CD4-positive, alpha-beta T cell treated with Interleukin-21 for 1 hour (primary cell): Measurements from ENCODE around the gene POLE.

ENCODE experiments used
- DNase-seq: peaks from one replicate; pipeline ENCODE4 v3.0.0-alpha.2; 2020

Gene POLE

DNA sequence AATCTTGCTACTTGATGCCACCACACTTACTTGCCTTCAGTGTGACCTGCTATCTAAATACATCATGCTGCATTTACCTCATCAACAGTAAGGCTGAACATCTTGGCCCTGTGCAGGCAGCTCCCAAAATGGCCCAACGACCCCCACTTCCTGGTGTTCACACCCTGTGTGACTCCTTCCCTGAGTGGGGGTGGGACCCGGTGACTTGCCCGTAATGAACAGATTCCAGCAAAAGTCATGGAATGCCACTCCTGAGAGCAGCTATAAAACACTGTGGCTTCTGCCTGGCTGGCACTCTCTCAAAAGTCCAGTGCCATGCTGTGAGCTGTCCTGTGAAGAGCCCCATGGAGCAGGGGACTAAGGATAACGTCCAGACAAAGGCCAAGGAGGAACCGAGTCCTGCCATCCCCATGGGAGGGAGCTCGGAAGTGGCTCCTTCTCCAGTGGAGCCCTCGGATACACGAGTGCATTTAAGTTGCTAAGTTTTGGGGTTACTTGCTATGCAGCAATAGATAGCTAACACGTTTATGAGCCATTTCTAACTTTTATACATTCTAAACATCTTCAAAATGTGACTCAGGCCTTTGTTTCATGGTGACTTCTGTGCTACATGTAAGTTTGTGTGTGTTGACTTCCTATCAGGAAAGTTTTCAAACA is 35.6 kb downstream of the POLE start:
- no peak for DNase-seq

DNA sequence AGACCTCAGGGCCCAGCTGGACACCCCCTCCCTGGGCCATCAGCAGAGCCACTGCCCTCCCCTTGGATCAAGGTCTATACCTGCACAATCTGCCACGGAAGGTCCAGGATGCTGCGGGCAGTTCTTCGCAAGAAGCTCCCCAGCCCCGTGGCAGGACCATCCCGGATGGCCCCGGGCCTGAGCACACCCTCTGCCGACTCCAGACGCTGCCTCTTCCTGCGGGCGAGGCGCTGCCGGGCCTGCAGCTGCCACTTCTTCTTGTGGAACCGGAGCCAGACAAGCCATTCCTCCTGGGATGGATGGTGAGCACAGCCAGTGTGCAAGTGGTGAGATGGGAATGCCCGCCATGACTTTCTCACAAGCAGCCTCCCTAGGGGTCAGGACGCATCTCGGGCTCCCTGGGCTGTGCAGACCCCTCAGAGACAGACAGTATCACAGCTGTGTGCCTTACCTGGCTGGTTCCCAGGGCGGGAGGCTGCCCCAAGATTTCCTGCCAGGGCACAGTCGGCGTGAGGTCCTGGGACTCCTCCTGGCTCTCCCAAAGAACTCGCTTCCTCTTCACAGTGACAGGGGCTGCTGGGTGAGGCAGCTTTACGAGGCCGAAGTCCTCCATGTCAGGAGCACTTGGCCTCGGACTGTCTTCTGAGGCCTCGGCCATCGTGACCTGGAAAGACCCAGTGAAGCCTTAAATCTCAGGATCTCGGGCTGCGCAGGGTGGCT is 37.8 kb downstream of the POLE start:
- no peak for DNase-seq

DNA sequence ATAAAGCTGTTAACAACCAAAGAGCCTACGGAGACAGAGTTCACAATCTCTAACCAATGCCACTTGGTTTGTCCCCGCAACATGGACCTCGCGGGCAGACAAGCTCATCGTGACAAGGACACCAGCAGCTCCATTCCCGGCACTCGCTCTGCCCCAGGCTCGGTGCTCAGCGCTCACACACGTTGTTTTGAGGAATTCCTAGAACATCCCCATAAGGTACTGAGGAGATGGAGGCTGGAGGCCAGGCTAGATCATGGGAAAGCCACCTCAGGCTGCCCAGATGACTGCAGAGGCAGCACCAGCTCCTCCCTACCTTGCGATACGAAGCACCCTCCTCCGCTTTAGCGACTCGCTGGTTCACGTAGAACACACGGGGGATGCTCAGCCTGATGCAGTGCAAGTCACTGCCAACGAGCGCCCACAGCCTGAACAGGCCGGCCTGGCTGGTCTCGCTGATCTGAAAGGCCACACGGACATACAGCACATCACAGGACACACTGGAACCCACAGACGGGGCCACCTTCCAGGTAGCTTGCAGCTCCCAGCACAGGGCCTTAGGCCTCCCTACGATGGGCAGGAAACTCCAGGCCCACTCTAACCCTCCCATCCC is 38.4 kb downstream of the POLE start:
- DNase-seq: no peak

DNA sequence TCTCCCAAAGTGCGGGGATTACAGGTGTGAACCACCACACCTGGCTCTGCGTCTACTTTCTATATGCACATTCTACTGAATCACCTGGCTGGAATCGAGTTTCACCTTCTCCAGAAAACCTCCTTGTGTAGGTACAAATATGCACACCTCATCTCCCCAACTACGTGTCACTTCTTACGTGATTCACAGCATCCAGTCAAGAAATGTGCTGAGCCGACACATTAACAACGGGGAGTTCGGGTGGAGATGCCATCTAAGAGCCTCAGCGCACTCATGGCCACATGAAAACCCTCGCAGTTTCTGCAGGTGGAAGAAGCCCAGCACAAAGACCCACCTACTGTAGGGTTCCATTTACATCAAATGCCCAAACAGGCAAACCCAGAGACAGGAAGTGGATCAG is 39.3 kb downstream of the POLE start:
- no peak for DNase-seq

DNA sequence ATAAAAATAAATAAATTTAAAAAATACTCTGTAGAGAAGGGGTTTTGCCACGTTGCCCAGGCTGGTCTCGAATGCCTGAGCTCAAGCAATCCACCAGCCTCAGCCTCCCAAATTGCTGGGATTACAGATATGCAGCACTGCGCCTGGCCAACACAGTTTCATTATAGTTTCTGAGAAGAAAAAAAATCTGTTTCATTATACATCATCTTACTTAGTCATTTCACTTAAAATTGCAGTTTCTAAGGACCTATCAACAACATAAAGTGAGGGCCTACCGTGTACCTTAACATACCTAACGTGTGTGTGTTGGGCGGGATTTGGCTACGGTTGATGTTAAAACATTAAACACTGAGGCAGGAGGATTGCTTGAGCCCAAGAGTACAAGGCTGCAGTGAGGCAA is 40.3 kb downstream of the POLE start:
- DNase-seq: no peak

DNA sequence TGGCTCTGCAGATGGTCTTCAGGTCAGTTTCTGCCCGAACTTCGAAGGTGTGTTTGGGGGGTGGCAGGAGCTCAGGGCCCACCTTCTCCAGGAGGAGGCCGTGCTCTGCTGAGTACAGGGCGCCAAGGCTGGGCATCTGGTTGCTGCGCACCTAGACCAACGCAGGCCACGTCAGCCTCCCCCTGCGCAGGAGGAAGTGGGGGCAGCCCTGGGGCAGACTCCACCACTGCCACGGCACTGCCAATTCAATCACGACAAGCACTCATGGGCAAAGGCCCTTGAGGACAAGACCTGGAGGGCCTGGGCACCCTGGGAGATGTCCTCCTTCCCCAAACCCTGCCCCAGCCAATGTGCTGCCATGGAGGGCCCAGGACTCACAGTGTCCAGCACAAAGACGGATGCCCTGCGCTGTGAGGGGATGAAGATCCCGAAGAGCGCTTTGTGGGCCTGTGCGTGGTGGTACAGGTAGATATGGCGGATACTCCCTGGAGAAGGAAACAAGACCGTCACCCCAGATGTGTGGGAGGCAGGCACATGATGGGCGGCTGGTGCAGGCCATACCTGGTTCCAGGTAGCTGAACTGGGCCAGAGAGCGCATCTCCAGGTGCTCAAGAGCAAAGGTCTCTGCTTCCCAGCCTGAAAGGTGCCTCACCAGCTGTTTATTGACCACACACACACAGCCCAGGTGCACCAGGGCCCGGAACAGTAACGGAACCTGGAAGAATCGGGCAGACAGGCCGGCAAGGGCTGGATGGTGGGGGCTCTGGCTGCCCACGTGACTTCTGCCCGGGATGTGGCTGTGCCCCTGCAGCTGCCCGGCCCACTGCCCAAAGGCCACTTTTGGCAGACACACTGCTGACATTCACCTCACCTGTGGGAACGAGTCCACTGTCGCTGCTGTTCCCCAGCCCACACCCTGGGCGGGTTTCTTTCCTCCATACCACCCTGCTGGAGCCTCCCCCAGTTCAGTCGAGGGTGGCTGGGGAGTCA is 44.0 kb downstream of the POLE start:
- DNase-seq: no peak

DNA sequence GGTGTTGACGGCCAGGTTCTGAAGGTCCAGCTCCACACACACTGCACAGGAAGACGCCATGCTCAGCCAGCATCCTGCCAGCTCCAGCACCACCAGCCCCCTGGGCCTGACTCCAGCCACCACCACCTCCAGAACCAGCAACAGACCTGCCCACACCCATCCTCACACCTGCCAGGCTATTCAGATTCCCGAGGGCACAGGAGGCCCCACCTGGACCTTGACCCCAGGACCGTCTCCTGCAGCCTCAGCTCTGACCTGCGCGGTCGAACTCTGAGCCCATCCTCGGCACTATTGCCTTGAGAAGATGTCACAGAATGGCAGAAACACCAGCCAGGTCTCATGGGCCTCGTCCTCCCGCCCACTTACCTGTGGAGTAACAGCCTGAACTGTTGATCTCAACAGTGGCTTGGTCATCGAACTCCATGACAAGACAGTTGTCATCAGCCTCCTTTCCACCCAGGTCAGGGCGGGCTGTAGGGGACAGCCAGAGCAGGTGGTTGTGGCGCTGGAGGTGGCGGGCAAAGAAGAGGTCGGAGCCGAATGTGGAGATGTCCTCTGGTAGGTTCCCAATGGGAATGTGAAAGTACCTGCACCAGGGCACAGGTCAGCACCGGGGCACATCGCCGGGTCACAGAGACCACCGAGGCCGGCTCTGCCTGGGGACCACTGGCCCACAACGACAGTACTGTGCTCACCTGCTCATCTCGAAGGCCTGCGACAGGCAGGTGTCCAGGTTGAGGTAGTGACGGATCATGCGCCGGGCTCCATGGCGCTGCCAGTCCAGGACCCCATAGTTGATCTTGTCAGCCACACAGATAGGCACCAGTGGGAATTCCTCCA is 45.1 kb downstream of the POLE start:
- no peak for DNase-seq

DNA sequence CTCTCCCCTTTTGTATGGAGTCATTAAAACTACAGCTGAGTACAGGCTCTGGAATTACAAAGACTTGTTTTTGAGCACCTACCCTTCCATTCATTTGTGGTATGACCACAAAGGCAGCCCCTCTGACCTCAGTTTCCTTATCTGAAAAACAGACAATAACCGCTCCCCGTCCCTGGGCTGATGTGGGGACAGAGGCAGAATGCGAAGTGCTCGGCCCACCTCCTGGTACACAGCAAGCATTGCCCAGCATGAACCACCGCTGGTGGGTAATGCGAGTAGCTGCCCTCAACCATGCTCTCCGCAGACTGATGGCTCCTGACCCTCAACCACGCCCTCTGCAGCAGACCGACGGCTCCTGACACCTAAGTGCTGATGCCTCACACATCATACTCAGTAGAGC is 46.2 kb downstream of the POLE start:
- no peak for DNase-seq

DNA sequence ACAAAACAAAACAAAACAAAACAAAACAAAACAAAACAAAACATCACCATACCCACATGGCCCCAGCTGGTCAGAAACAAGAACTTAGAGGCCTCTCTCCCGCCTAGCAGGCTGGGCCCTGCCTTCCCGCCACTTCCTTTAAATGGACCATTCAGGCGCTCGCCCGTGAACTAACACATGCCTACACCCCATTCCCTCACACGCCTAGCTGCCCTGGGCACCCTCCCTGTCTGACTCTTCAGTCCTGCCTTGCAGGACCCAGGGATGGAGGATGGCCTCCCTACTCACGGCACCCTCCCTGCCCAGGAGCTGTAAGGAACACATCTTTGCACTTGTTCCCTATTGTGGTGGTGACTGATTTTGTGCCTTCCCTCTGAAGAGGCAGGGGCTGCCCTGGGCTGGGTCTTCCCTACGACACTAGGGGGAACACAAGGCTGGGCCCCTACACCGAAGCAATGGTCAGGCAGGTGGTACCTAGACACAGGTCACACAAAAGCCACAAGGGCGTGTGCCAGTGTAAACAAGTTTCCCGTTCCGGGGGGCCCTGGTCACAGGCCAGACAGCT is 47.1 kb downstream of the POLE start:
- DNase-seq: no peak

DNA sequence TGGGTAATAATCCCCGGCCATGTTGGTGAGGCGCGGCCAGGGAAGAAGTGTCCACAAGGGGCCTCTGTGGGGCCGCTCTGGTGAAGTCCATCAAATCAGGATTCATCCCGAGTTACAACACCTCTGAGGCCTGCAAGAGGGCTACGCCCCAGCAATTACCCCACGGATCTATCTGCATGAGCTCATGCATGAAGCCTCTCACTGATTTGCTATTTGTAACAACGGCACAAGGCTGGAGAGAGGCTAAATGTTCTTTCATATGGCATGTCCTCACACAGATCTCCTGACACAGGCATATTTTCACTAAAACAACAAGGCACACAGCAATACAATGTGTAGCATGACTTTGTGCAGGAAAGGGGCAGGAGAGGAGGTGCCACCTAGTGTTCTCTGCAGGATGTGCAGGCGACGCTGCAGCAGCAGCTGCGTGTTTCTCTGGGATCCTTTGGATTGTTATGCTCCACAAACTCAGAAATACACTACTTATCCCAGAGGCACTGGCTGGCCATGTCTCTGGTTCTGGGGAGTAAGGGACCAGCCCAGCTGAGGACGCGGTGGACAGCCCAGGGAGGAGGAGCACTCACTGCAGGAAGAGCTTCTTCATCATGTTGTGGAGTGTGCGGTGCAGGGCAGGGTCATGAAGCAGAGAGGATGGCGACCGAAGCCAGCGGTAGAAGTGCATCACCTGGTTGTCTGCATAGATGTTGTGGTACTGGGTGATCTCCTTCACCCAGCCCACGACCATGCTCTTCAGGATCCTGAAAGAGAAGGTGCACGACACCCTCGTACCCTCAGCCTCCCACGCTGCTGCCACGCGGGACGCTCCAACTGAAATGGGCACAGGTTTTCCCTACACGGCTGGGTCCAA is 48.4 kb downstream of the POLE start:
- DNase-seq: no peak

DNA sequence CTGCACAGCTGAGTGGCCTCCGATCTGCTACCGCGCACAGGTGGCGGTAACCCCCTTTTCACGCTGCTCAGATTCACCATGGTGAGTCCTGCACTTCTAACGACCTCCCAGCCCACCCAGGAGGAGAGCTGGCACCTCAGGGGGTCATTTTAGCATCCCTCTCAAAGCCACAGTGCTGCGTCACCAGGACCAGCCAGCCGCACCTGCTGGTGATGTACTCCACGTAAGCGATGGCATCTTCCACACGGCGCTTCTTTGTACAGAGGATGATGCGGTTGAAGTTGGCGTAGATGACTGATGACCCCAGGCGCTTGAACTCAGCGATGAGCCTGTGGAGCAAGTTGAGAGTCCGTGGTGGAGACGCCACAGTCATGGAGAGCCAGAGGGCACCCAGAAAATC is 49.3 kb downstream of the POLE start:
- DNase-seq: no peak

DNA sequence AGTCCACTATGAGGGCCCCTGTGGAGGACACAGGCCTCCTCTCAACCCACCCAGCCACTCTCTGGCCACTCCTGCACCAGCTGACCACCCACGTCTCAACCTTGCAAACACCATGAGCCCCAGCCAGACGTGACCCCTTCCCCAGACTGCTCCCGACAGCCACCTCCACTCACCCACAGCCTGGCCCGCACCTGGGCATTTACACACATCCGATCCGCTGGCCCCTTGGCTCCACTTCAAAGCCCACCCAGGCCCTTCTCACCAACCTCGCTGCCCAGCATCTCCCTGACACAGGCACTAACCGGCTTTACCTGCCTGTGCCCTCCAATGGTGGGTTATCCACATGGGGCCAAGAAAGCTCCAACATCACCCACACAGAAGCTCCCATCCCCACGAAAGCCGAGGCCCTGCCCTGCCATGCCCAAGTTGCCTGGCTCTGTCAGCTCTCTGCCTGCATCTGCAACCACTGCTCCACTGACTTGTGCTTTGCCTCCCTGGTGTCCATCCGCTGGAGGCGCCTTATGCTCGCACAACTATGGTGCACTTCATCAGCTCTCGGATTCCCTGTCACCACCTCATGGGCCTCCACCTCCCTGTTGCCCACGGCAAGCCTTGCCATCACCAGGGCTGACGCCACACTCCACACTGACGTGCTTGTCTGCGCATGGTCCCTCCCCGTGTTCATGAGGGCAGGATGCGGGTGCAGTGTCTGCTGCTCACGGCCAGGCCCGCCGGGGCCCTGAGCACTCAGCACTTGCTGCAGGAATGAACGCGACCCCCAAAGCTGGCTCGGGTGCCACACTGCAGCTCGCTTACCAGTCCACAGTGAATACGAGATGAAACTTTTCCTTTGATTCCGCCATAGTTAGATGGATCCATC is 51.8 kb downstream of the POLE start:
- DNase-seq: no peak

DNA sequence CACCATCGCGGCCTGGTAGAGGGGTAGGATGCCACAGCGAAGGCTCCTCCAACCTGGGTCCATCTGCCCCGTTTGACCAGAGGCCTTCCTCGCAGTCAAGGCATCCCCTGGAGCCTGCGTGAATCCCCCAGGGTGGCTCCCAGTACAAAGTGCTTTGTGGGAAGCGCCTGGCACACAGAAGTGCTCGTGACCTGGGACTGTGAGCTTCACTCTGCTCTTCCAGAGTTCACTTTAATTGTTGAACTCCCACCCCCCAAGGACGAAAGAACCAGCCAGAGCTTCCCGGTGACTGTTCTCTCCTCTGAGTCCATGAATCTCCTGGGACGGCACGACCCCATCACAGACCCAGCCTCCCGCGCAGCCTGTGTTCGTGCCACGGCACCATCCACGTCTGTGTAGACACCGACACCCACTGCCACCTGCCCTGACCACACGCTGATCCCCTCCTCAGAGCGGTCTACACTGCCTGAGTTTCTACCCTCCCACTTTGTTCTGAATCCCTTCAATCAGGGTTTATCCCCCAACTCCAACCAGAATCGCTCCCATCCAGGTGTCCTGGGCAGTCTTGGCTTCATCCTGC is 52.6 kb downstream of the POLE start:
- DNase-seq: no peak

DNA sequence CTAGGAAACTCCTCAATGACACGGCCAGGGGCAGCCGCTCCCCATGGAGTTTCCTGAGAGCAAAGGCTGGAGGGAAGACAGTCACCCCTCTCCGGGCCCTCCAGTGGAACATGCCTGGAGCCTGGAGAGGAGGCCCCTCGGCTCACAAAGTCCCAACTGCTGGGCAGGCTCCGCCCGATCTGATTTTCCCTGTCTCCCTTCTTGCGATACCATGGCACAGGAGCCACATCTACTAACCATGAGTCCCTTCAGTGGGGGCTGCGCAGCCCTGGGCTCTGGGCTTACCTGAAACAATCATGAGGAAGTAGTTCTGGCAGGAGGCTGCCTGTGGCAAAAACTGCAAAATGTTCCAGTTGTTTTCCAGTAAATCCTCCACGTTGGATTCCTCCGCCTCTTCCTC is 53.2 kb downstream of the POLE start:
- no peak for DNase-seq

DNA sequence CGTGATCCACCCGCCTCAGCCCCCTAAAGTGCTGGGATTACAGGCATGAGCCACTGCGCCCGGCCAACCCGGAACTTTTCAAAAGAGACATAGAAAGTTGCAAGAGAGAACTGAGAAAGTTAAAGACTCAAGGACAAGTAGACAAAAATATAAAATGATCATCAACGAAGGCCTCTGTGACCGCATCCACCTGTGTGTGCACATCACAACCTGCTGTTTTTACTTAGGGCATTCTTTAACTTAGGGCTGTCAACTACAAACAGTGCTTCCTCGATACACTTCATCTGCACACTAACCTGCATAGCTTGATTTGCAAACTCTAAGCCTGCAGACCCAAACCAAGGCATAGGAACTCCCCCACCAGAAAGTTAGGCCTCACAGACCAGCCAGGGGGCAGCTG is 53.7 kb downstream of the POLE start:
- no peak for DNase-seq

DNA sequence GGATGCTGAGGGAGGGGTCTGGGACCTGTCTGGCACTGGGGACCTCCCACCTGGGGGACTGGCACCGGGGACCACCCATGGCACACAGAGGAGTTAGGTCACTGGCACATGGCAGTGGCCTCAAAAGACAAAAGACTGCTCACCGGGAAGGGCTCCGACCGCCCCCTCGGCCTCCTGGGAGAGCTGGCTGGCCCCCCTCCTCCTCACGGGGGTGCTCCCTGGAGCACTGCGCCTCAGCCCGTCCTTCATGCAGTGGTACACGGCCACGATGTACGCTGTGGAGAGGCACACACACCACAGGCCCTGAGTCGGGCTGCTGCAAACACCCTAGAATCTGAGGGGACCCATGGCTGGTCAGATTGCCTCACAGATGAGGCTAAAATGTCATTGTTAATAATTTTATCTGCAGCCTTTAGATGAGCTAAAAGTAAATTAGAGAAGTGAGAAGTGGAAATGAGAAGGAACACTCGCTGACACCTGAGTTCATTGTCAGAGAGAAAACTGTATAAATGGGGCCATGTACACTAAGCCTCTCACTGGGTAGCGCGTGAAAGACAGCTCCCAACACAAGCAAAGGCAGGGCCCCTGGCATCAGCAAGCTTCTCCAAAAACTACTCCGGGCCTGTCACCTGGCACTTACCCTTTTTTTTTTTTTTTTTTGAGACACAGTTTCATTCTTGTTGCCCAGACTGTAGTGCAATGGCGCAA is 54.5 kb downstream of the POLE start:
- no peak for DNase-seq

DNA sequence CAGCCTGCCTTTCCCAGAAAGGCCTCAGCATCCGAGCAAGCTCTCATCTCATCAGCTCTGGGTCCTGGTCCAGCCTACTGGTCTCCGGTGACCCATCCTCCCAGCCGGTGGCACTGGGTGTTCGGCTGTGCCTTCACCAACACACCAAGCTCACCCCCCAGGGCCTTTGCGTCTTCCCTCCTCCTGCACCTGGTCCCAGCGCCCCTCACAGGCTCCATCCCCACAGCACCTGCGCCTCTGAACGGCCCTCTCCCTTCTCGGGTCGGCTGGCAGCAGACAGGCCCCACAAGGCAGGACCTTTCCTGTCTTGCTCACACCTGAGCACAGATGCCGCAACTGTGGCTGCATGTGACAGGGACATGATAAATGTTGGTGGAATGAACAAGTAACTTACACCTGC is 55.5 kb downstream of the POLE start:
- no peak for DNase-seq

DNA sequence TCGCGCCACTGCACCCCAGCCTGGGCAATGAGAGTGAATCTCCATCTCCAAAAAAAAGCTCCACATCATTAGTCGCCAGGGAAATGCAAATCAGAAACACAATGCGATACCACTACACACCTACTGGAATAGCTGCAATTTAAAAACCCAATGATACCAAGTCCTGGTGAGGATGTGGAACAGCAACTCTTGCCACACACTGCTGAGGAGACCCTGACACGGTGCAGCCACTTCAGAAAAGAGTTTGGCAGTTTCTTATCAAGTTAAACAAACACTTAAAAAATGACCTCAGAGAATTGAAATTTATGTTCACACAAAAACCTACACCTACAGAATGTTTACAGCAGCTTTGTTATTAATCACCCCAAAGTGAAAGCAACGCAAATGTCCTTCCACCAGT is 56.5 kb downstream of the POLE start:
- no peak for DNase-seq

DNA sequence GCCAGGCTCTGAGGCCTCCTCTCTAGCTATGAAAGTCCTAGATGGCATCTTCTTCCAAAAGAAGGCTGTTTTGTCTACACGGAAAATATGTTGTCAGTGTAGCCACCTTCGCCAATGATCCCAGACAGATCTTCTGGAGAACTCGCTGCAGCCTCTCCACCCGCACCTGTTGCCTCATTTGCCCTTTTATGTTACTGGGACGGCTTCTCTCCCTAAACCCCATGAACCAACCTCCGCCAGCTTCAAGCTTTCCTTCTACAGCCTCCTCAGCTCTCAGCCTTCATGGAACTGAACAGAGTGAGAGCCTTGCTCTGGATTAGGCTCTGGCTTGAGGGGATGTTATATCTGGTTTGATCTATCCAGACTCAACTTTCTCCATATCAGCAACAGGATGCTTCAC is 57.8 kb downstream of the POLE start:
- no peak for DNase-seq
